SK-N-MC (cell line): Measurements from ENCODE around the gene UBE2V1.

Experiments used
- DNase-seq: peaks from one replicate; pipeline ENCODE4 v3.0.0-alpha.2; 2011; ENCODE audit warnings: low read depth, low spot score
- H3K27ac ChIP-seq: fragments of 200-600 bp; sonication (generic); 2 replicates; pipeline ENCODE4 v1.5.1; 2016; ENCODE audit warnings: mixed run types
- H3K36me3 ChIP-seq: fragments of 200-600 bp; sonication (generic); 2 replicates; pipeline ENCODE4 v1.6.1; 2017; ENCODE audit warnings: antibody characterized with exemption, low read length, mixed read lengths; ENCODE audit not compliant: insufficient read depth
- H3K4me3 ChIP-seq: fragments of 200-600 bp; sonication (generic); 2 replicates; pipeline ENCODE4 v1.5.1; 2016
- H3K9ac ChIP-seq: fragments of 200-600 bp; sonication (generic); 2 replicates; pipeline ENCODE4 v1.8.0; 2017; ENCODE audit warnings: mixed run types, mixed read lengths; ENCODE audit not compliant: insufficient read length
- H3K9me3 ChIP-seq: fragments of 200-600 bp; sonication (generic); 2 replicates; pipeline ENCODE4 v1.6.1; 2017; ENCODE audit warnings: low read depth, mild to moderate bottlenecking, antibody characterized with exemption, low read length, moderate library complexity, mixed read lengths
- EZH2 ChIP-seq: fragments of 200-600 bp; sonication (generic); IDR thresholded peaks from one replicate; pipeline ENCODE4 v1.6.1; 2017; ENCODE audit warnings: antibody characterized with exemption
- FOXP2 ChIP-seq: optimal IDR thresholded peaks from 2 replicates; pipeline ENCODE3; 2011; ENCODE audit warnings: mild to moderate bottlenecking, moderate library complexity; ENCODE audit not compliant: insufficient read depth; ENCODE audit errors: extremely low read length, control extremely low read depth
- POLR2AphosphoS5 ChIP-seq: IDR thresholded peaks from 2 replicates; pipeline ENCODE4 v1.6.1; 2012; ENCODE audit warnings: mild to moderate bottlenecking, low read depth, low read length, borderline replicate concordance

The UBE2V1 gene

DNA sequence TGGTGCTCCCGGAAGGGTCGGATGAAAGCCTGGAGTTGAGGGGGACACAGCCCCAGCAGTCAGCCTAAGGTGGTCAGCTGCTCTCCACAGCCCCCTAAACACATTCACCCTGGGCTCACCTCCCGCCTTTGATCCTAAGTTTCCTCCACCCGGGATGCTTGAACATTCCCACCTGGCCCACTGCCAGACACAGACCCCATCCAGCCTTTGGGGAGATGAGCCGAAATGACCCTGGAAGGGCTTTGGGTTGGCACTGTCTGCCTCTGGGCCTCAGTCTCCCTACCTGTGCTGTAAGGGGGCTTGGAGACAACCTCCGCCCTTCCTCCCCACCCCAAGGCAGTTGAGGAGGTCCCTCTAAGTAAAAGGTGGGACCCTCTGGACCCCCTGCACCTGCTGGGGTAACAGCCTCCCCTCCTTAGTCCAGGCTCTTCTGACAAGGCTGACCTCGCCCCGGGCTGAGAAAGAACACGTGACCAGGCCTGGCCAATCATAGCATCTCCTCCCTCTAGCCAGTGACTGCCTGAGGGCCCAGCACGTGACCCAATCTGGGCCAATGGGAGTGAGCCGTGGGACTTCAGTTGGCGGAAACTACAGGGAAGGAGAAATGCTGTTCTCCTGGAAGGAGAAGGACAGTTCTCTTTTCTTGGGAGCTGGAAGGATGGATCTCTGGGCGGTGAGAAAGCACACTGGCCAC lies 16.9 kb upstream of the UBE2V1 start:
- Histone ChIP-seq H3K4me3 (no peak overlapping the region), H3K9me3 (no peaks in the 10 kb centered on the region), H3K27ac (no peak overlapping the region), H3K36me3 (peaks cover 46% of the 10 kb centered on the region), H3K9ac (no peak overlapping the region)
- TF ChIP-seq EZH2 (no peak), POLR2AphosphoS5 (no peak), FOXP2 (no peak)
- DNase-seq: no peak

DNA sequence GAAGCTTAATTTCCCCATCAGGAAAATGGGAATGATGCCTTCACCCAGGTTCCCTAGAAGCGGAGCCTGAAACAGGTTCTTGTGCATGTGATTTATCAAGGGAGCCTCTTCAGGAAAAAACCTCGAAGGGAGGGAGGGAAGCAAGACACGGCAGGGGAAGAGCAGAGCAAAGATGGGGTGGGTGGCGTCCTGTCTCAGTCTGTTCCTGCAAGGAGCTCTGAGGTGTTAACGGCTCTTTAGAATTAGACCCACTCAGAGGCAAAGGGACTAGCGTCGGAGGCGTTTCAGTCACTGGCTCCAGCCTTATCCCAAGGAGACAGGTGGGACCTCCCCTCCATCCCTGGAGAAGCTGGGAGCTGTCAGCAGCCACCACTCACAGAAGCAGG lies 15.6 kb upstream of the UBE2V1 start:
- H3K9ac ChIP-seq: no peak overlapping the region
- H3K36me3 ChIP-seq: peaks cover 51% of the 10 kb centered on the region
- DNase-seq: no peak
- TF ChIP-seq FOXP2: no peak
- H3K4me3 ChIP-seq: no peak overlapping the region
- H3K9me3 ChIP-seq: no peaks in the 10 kb centered on the region
- H3K27ac ChIP-seq: no peak overlapping the region

DNA sequence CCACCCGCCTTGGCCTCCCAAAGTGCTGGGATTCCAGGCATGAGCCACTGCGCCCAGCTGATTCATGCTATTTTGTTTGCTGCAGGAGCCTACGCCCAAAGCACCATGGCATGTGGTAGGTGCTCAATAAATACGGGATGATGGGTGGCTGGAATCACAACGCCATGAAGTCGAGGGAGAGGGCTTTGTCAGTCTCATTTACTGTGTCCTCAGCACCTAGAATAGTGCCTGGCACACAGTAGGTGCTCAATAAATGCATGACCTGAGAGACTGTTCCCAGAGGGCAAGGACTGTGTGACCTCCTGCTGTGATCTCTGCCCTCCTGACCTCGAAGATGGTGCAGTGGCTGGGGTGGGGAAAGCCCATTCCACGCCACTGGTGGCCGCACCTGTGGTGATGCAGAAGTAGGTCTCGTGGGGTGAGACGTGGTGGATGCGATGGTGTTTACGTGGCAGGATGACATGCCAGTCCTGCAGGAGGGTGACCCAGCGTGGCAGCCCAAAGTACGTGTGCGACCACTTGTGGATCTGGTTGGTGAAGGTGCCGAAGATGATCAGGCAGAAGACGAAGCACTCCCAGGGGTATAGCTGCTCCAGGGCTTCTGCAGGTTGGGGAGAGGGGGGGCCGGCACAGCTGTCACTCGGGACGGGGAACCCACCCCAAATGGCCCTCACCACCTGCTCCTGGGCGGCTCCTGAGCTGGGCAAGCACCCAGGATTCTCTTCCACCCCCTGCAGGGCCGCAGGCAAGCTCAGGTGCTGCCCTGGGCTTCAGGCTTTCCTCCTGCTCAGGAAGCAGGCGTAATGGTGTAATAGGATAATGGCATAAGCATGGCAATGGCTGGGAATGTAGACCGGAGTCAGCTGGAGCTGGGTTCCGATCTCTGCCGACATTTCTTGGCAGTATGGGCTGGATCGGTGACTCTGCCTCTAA lies 14.9 kb upstream of the UBE2V1 start:
- DNase-seq: no peak
- Histone ChIP-seq H3K4me3 (no peak overlapping the region), H3K9me3 (no peaks in the 10 kb centered on the region), H3K9ac (no peak overlapping the region), H3K27ac (no peak overlapping the region), H3K36me3 (peaks cover 51% of the 10 kb centered on the region)
- TF ChIP-seq EZH2: no peak
- TF ChIP-seq POLR2AphosphoS5: no peak
- no peak for TF ChIP-seq FOXP2

DNA sequence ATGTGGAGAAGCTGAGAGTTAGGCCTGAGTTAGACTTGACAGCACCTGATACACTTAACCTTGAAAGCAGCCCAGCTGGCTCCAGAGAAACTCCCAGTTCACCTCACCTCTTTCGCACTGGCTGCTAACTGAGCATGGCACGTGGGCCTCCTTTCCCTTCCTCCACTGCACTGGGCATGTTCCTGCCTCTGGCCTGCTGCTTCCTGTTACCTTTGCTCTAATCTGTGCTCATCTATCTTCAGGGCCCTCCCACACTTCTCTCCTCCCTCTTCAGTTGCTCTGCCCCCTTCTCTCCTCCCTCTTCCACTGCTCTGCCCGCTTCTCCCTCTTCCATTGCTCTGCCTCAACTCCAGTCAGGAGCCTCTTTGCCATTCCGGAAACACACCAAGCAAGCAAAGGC lies 13.7 kb upstream of the UBE2V1 start:
- Histone ChIP-seq H3K4me3 (no peak overlapping the region), H3K9ac (no peak overlapping the region), H3K9me3 (no peaks in the 10 kb centered on the region), H3K27ac (peak overlapping the region; percentile 64), H3K36me3 (peaks cover 44% of the 10 kb centered on the region)
- TF ChIP-seq FOXP2: no peak
- TF ChIP-seq EZH2: no peak
- no peak for TF ChIP-seq POLR2AphosphoS5
- DNase-seq: no peak

DNA sequence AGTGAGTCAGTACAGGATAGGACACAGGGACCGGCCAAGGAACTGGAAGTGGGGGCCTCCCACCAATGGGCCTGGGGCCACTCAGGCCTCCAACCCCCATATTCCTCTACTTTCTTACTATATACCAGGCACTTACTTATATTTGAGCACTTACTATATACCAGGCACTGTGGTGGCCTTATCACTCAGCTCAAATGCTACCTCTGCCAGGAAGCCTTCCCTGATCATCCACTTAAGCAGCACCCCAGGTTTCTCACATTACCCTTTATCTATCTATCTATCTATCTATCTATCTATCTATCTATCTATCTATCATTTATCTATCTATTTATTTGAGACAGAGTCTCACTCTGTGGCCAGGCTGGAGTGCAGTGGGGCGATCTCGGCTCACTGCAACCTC lies 12.3 kb upstream of the UBE2V1 start:
- no peak for TF ChIP-seq FOXP2
- TF ChIP-seq POLR2AphosphoS5: no peak
- TF ChIP-seq EZH2: no peak
- H3K27ac ChIP-seq: no peak overlapping the region
- H3K9me3 ChIP-seq: no peaks in the 10 kb centered on the region
- peaks cover 38% of the 10 kb centered on the region for H3K36me3 ChIP-seq
- H3K9ac ChIP-seq: no peak overlapping the region
- no peak overlapping the region for H3K4me3 ChIP-seq
- DNase-seq: no peak

DNA sequence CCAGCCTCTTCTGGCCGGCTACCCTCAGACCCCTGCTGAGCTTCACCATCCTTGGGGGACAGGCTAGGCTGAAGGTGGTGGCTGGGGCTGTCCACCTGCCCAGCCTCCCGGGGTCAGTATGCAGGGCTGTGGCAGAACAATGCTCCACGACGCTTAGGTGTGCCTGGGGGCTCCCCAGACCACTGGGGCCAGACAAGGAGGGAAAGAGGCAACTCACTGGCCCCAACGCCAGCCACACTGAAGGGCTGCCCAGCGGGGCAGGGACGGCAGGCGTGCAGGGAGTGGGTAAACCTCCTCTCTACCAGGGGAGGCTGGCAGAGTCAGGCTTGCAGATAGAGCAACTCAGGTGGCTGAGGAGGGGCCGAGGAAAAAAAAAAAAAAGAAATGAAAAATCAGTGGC lies 11.5 kb upstream of the UBE2V1 start:
- TF ChIP-seq FOXP2 (no peak), POLR2AphosphoS5 (no peak), EZH2 (no peak)
- Histone ChIP-seq H3K9me3 (no peaks in the 10 kb centered on the region), H3K27ac (no peak overlapping the region), H3K36me3 (peaks cover 32% of the 10 kb centered on the region; the same call in 1 of the 2 replicates), H3K4me3 (no peak overlapping the region), H3K9ac (no peak overlapping the region)
- no peak for DNase-seq

DNA sequence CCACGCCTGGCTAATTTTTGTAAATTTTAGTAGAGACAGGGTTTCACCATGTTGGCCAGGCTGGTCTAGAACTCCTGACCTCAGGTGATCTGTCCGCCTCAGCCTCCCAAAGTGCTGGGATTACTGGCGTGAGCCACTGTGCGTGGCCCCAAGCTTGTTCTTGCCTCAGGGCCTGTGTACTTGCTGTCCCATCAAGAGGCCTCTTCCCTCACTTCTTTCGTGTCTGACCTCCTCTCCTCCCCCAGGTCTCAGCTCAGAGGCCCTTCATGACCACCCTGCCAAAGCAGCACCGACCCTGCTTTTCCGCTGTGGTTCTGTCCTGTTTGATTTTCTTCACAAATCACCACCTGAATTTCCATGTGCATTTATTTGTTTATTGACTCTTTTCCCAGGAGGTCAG lies 10.5 kb upstream of the UBE2V1 start:
- no peaks in the 10 kb centered on the region for H3K9me3 ChIP-seq
- no peak overlapping the region for H3K9ac ChIP-seq
- no peak overlapping the region for H3K4me3 ChIP-seq
- DNase-seq: no peak
- H3K27ac ChIP-seq: no peak overlapping the region
- peaks cover 21% of the 10 kb centered on the region; the same call in 1 of the 2 replicates for H3K36me3 ChIP-seq
- TF ChIP-seq POLR2AphosphoS5 (no peak), FOXP2 (no peak), EZH2 (no peak)

DNA sequence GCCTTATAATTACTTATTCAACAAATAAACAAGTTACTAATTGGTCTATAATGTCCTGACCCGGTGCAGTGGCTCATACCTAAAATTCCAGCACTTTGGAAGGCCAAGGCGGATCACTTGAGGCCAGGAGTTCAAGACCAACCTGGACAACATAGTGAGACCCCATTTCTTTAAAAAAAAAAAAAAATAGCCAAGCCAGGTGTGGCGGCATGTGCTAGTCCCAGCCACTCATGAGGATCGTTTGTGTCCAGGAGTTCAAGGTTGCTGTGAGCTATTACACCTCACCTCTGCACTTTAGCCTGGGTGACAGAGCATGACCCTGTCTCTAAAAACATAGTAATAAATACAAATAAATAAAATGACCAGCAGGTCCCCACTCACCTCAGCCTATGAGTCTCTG lies 9.8 kb upstream of the UBE2V1 start:
- TF ChIP-seq EZH2: no peak
- no peak for TF ChIP-seq FOXP2
- TF ChIP-seq POLR2AphosphoS5: no peak
- Histone ChIP-seq H3K9me3 (no peaks in the 10 kb centered on the region), H3K4me3 (no peak overlapping the region), H3K36me3 (peaks cover 14% of the 10 kb centered on the region; the same call in 1 of the 2 replicates), H3K9ac (no peak overlapping the region), H3K27ac (peak overlapping the region; percentile 87; the same call in 1 of the 2 replicates)
- no peak for DNase-seq
